K562 (cell line): ENCODE results near the gene BMI1. TPM values are rescaled to one million over a fixed set of nuclear protein-coding genes. Genes with fewer than 3 reads are reported as not detected.
A peak's percentile ranks its signal among the peaks of the same experiment; 100 is the strongest.

Experiments used
- ASH1L ChIP-seq: fragments of 450-650 bp; IDR thresholded peaks from 2 replicates; pipeline ENCODE4 v1.6.1; 2018; ENCODE audit warnings: borderline replicate concordance, mild to moderate bottlenecking, low read depth; ENCODE audit not compliant: partially characterized antibody
- CHD1 ChIP-seq: fragments of 200-600 bp; sonication (generic); IDR thresholded peaks from one replicate; pipeline ENCODE4 v1.6.1; 2012; ENCODE audit warnings: mild to moderate bottlenecking, moderate library complexity, low read length, inconsistent platforms
- CTBP1 ChIP-seq: fragments of 450-650 bp; IDR thresholded peaks from 2 replicates; pipeline ENCODE4 v1.6.1; 2016; ENCODE audit warnings: borderline replicate concordance
- EGR1 ChIP-seq: fragments of 450-650 bp; conservative IDR thresholded peaks from 2 replicates; pipeline ENCODE4 v1.6.1; 2017; ENCODE audit warnings: mild to moderate bottlenecking
- MNT ChIP-seq, 2 experiments: fragments of 450-650 bp; conservative IDR thresholded peaks; 2 replicates each; pipeline ENCODE4 v1.6.1; 2017; ENCODE audit warnings: mild to moderate bottlenecking in 2 of 2, moderate library complexity in 2 of 2
- POLR2B ChIP-seq: fragments of 450-650 bp; IDR thresholded peaks from 2 replicates; pipeline ENCODE4 v1.6.1; 2018; ENCODE audit warnings: low read depth; ENCODE audit not compliant: partially characterized antibody
- POLR2H ChIP-seq: IDR thresholded peaks from 2 replicates; pipeline ENCODE4 v1.6.1; 2016; ENCODE audit warnings: missing genetic modification characterization, low read depth, mild to moderate bottlenecking, control low read depth, missing compliant biosample characterization, moderate library complexity
- SAP30 ChIP-seq: fragments of 200-600 bp; sonication (generic); IDR thresholded peaks from 2 replicates; pipeline ENCODE4 v1.6.1; 2012; ENCODE audit warnings: borderline replicate concordance, low read depth, mild to moderate bottlenecking, moderate library complexity, low read length, control low read depth, inconsistent platforms; ENCODE audit not compliant: insufficient read depth, poor library complexity, severe bottlenecking
- SIN3B ChIP-seq: fragments of 450-650 bp; IDR thresholded peaks from 2 replicates; pipeline ENCODE4 v1.6.1; 2017; ENCODE audit warnings: low read depth, mild to moderate bottlenecking, moderate library complexity
- SLC30A9 ChIP-seq: fragments of 250-450 bp; sonication (Bioruptor Pico); IDR thresholded peaks from 2 replicates; pipeline ENCODE4 v1.8.0; 2022; ENCODE audit warnings: mild to moderate bottlenecking, moderate library complexity
- TCF7 ChIP-seq: sonication (generic); IDR thresholded peaks from 2 replicates; pipeline ENCODE4 v1.6.1; 2016; ENCODE audit warnings: antibody characterized with exemption, borderline replicate concordance
- TRIM28 ChIP-seq: fragments of 450-650 bp; IDR thresholded peaks from 2 replicates; pipeline ENCODE4 v1.6.1; 2017
- ZNF12 ChIP-seq: sonication (generic); formaldehyde crosslinking; IDR thresholded peaks from 2 replicates; pipeline ENCODE4 v1.4.0; 2020; ENCODE audit warnings: mild to moderate bottlenecking, missing genetic modification reagents
- ZNF277 ChIP-seq: fragments of 250-450 bp; sonication (Bioruptor Pico); IDR thresholded peaks from 2 replicates; pipeline ENCODE4 v1.8.0; 2022; ENCODE audit warnings: inconsistent platforms, mild to moderate bottlenecking, moderate library complexity, borderline replicate concordance
- ZNF780A ChIP-seq: fragments of 250-450 bp; sonication (Bioruptor Pico); IDR thresholded peaks from 2 replicates; pipeline ENCODE4 v1.5.0; 2021; ENCODE audit warnings: mild to moderate bottlenecking
- polyA plus RNA-seq, 8 experiments: library from polyadenylated mRNA; depleted of rRNA in 4 of 8; stranded (reverse) in 5 of 8; unstranded in 3 of 8; fragments of >200 nt; fragmentation: Nextera tagmentation in 2 of 8; fragmentation: Illumina TruSeq in 1 of 8; extraction: Ambion mirVana in 2 of 8; extraction: Trizol in 1 of 8; gene quantifications; 2 replicates each; pipeline versions ENCODE4 v1.2.1 to v1.2.3, GENCODE V29; 2011 to 2014; ENCODE audit warnings: inconsistent platforms in 1 of 8, missing spikeins in 1 of 8
- total RNA-seq, 7 experiments: library from RNA; depleted of rRNA in 6 of 7; stranded (reverse); fragments of >200 nt in 6 of 7; fragmentation: Illumina TruSeq in 2 of 7; extraction: Trizol in 2 of 7; gene quantifications; 2 replicates each; pipeline versions ENCODE4 v1.2.1 to v1.2.3, GENCODE V29; 2011 to 2021; ENCODE audit warnings: low replicate concordance in 1 of 7
- TF ChIP-seq, protein P1 (sequence below): fragments of 450-650 bp; IDR thresholded peaks from 2 replicates; pipeline ENCODE4 v1.6.1; 2017; ENCODE audit warnings: antibody characterized with exemption, mild to moderate bottlenecking
- TF ChIP-seq, protein P2 (sequence below): fragments of 250-450 bp; sonication (Bioruptor Pico); IDR thresholded peaks from 2 replicates; pipeline ENCODE4 v1.5.0; 2020; ENCODE audit warnings: mild to moderate bottlenecking

BMI1 gene
- total and polyA plus RNA-seq, 9 of the 15 experiments (the other 6 are each of a cell fraction or from before 2014, with no cell fraction given): 21.4 to 103 (median 70.8) TPM

DNA sequence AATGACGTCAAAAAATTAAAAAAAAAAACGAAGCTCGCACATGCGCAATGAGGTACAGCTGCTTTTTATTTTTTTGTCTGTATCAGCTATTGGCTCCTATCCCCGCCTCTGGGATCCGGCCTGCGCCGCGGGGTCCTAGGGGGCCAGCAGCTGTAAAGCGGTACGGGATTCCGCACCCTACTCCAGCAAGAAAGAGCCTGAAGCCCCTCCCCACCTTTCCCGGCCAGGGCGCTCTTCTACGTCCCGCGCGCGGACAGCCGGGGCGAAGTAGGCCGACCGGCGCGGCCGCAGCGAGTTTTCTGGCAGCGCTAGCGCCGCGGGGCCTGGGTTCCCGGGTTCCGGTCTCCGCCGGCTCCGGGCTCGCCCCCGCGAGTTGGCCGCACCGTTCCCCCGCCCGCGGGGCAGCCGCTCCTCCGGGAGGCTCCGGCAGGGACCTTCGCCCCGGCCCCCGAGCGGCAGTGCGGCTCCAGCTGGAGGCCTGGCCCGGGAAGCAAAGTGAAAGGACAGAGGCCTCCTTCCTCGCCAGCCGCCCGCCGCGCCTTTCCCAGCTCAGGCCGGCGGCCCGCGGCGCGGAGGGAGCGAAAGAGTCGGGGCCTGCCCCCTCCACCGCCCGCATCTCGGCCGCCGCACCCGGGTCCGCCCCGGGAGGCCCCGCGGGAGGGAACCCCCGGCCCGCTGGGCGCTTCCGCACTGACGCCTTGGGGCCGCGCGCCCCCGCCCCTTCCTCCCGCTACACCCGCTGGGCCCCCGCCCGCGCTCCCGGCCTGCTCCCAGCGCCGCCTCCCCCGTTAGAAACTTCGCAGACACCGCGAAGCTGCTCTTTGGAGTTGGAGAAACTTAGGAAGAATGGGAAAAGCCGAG is 19.7 kb downstream of the BMI1 start (continued):
- TF ChIP-seq, protein P1, sequence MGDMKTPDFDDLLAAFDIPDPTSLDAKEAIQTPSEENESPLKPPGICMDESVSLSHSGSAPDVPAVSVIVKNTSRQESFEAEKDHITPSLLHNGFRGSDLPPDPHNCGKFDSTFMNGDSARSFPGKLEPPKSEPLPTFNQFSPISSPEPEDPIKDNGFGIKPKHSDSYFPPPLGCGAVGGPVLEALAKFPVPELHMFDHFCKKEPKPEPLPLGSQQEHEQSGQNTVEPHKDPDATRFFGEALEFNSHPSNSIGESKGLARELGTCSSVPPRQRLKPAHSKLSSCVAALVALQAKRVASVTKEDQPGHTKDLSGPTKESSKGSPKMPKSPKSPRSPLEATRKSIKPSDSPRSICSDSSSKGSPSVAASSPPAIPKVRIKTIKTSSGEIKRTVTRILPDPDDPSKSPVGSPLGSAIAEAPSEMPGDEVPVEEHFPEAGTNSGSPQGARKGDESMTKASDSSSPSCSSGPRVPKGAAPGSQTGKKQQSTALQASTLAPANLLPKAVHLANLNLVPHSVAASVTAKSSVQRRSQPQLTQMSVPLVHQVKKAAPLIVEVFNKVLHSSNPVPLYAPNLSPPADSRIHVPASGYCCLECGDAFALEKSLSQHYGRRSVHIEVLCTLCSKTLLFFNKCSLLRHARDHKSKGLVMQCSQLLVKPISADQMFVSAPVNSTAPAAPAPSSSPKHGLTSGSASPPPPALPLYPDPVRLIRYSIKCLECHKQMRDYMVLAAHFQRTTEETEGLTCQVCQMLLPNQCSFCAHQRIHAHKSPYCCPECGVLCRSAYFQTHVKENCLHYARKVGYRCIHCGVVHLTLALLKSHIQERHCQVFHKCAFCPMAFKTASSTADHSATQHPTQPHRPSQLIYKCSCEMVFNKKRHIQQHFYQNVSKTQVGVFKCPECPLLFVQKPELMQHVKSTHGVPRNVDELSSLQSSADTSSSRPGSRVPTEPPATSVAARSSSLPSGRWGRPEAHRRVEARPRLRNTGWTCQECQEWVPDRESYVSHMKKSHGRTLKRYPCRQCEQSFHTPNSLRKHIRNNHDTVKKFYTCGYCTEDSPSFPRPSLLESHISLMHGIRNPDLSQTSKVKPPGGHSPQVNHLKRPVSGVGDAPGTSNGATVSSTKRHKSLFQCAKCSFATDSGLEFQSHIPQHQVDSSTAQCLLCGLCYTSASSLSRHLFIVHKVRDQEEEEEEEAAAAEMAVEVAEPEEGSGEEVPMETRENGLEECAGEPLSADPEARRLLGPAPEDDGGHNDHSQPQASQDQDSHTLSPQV: 0 out of 2 replicates have a peak, but pooled peaks have one; percentile 44
- TF ChIP-seq SAP30: no peak
- TF ChIP-seq SIN3B: peak; percentile 40; the same call in 1 of the 2 replicates
- TF ChIP-seq TRIM28: no peak
- peak; percentile 75 for TF ChIP-seq POLR2B
- TF ChIP-seq EGR1: peak; percentile 61
- no peak for TF ChIP-seq TCF7
- no peak for TF ChIP-seq ZNF12 (CRISPR knock-in tag)
- no peak; a peak in 1 of 4 replicates for TF ChIP-seq MNT (conservative IDR thresholded peaks at IDR 0.05)
- TF ChIP-seq POLR2H (tag): peak; percentile 61; the same call in 1 of the 2 replicates
- TF ChIP-seq, protein P2, sequence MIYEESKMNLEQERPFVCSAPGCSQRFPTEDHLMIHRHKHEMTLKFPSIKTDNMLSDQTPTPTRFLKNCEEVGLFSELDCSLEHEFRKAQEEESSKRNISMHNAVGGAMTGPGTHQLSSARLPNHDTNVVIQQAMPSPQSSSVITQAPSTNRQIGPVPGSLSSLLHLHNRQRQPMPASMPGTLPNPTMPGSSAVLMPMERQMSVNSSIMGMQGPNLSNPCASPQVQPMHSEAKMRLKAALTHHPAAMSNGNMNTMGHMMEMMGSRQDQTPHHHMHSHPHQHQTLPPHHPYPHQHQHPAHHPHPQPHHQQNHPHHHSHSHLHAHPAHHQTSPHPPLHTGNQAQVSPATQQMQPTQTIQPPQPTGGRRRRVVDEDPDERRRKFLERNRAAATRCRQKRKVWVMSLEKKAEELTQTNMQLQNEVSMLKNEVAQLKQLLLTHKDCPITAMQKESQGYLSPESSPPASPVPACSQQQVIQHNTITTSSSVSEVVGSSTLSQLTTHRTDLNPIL: no peak
- no peak for TF ChIP-seq ASH1L
- TF ChIP-seq CTBP1: peak; percentile 78; the same call in 1 of the 2 replicates
- no peak for TF ChIP-seq ZNF780A
- no peak for TF ChIP-seq SLC30A9 (CRISPR knock-in tag)
- peak; percentile 15 for TF ChIP-seq CHD1
- TF ChIP-seq ZNF277 (CRISPR knock-in tag): no peak
